ENCODE measurements around the gene KCNQ1.

The KCNQ1 gene

DNA sequence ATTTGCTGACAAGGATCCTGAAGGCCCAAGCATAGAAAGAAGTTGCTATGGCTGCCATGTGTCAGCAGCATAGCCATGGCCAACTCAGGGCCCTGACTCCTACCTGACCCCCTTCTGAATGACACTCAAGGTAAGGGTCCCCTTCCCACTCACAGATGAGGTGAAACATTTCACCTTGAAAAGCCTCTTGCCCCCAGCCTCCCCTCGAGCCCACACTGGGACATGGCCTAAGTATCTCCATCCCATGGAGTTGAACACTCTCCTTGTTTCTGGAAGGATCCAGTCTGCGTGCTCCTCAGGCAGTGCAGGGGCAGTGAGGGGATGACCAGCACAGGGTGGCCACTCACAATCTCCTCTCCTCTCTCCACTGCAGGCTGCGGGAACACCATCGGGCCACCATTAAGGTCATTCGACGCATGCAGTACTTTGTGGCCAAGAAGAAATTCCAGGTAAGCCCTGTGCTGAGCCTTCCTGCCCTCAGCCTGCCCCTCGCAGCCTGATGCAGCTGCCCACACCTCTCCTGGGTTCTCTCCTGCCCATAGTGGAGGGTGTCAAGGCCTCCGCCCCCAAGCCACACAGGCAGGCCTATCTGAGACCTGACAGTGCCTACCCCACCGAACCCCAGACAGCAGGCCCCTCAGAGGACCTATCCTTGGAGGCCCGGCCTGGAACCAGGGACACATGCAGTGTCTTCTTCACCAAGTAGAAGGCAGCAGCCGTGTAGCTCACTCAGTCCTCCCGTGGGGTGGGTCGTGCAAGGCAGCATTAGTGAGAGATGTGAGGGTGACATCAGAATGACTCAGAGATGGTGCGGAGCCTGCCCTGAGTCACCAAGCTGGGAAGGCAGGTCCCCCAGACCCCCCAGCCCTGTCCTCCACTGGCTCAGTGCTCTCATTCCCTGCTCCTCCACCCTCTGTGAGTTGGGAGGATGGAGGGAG is 323.9 kb downstream of the KCNQ1 start:
- H3K27me3 ChIP-seq (replicated peaks in 2 of 5; ENCODE audit: control insufficient read depth in 4 of 5, insufficient read depth in 5 of 5, low read length in 4 of 5): no peaks in the 10 kb centered on the region
- H3K9me3 ChIP-seq (ENCODE audit: control extremely low read depth in 1 of 5, control insufficient read depth in 4 of 5, insufficient read depth in 2 of 5, low read depth in 1 of 5, low read length in 4 of 5): peaks cover 0 to 2% (median 0%) of the 10 kb centered on the region in 5 experiments
- ChIA-PET CTCF (interaction anchor here (0.6 kb wide), 1 partner anchor 9 kb away, joined by 3 read pairs; no protein-coding TSS in a partner anchor), POLR2A (interaction anchor here (0.6 kb wide), 1 partner anchor 277 kb away, joined by 3 read pairs; no protein-coding TSS in a partner anchor)
- H3K4me1 ChIP-seq (ENCODE audit: control extremely low read depth in 1 of 4, control insufficient read depth in 4 of 4, insufficient read depth in 4 of 4, low read length in 3 of 4): peaks cover 0 to 12% (median 11%) of the 10 kb centered on the region in 4 experiments
- over 99% methylated on average over 13 of the region's 14 CpGs for WGBS (ENCODE audit: insufficient coverage)
- DNase-seq: no peak
- H3K27ac ChIP-seq (ENCODE audit: insufficient read depth in 1 of 2, low read depth in 1 of 2, low read length in 2 of 2, poor library complexity in 1 of 2, severe bottlenecking in 2 of 2): no peak overlapping the region
- H3K36me3 ChIP-seq (ENCODE audit: control insufficient read depth in 4 of 4, insufficient read depth in 4 of 4, low read length in 3 of 4): no peaks in the 10 kb centered on the region
- no peak overlapping the region for H3K4me3 ChIP-seq (ENCODE audit: control insufficient read depth in 1 of 7, extremely low read depth in 1 of 7, insufficient read depth in 4 of 7, low read depth in 2 of 7, low read length in 6 of 7)

DNA sequence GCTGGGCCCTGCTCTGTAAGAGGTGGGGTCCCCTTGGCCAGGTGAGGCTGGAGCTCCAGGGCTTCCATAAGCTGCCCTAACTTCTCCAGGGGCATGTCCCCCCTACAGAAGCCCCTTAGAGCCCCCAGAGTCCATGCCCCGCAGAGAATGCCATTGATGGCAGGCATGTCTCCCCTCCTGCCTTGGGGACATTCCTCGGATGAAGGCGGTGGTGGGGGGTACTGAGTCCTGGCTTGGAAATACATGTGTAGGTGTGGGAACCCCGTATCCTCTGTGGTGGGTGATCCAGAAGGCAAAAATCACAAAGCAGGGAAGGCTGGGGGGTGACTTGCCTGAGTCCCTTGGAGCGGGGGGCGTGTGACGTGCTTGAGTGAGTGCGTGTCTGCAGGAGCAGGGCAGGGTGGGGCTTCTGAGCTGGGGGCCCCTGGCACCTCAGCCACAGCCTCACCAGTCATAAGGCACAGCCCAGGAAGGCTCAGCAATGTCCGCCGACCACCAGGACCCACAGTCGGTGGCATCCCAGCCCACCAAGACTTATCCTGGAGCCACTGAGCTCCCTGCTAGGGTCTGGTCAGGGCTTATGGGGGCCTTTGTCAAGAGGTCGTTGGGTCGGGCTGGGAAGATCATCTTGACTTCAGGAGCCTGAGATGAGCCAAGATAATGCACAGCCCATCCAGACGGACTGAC is 324.7 kb downstream of the KCNQ1 start:
- WGBS (ENCODE audit: insufficient coverage): 97% methylated on average over 14 of the region's 14 CpGs
- Histone ChIP-seq H3K27ac (ENCODE audit: insufficient read depth in 1 of 2, low read depth in 1 of 2, low read length in 2 of 2, poor library complexity in 1 of 2, severe bottlenecking in 2 of 2) (no peak overlapping the region), H3K27me3 (replicated peaks in 2 of 5; ENCODE audit: control insufficient read depth in 4 of 5, insufficient read depth in 5 of 5, low read length in 4 of 5) (no peaks in the 10 kb centered on the region), H3K9me3 (ENCODE audit: control extremely low read depth in 1 of 5, control insufficient read depth in 4 of 5, insufficient read depth in 2 of 5, low read depth in 1 of 5, low read length in 4 of 5) (peaks cover 0 to 2% (median 0%) of the 10 kb centered on the region in 5 experiments), H3K4me3 (ENCODE audit: control insufficient read depth in 1 of 7, extremely low read depth in 1 of 7, insufficient read depth in 4 of 7, low read depth in 2 of 7, low read length in 6 of 7) (no peak overlapping the region), H3K36me3 (ENCODE audit: control insufficient read depth in 4 of 4, insufficient read depth in 4 of 4, low read length in 3 of 4) (no peaks in the 10 kb centered on the region), H3K4me1 (ENCODE audit: control extremely low read depth in 1 of 4, control insufficient read depth in 4 of 4, insufficient read depth in 4 of 4, low read length in 3 of 4) (peaks cover 0 to 14% (median 12%) of the 10 kb centered on the region in 4 experiments)
- no peak for DNase-seq
- ChIA-PET POLR2A (no interaction called here), CTCF (interaction anchor here (0.6 to 1.2 kb wide), 2 partner anchors 8 to 117 kb away, joined by 3 to 4 read pairs; no protein-coding TSS in a partner anchor)

- H3K36me3 ChIP-seq (ENCODE audit: control insufficient read depth in 4 of 4, insufficient read depth in 4 of 4, low read length in 3 of 4): no peaks in the 10 kb centered on the region
- peaks cover 0 to 2% (median 0%) of the 10 kb centered on the region in 5 experiments for H3K9me3 ChIP-seq (ENCODE audit: control extremely low read depth in 1 of 5, control insufficient read depth in 4 of 5, insufficient read depth in 2 of 5, low read depth in 1 of 5, low read length in 4 of 5)
- no peak overlapping the region for H3K27ac ChIP-seq (ENCODE audit: insufficient read depth in 1 of 2, low read depth in 1 of 2, low read length in 2 of 2, poor library complexity in 1 of 2, severe bottlenecking in 2 of 2)
- CTCF ChIA-PET: interaction anchor here (1.2 kb wide), 1 partner anchor 116 kb away, joined by 4 read pairs; no protein-coding TSS in a partner anchor
- H3K27me3 ChIP-seq (replicated peaks in 2 of 5; ENCODE audit: control insufficient read depth in 4 of 5, insufficient read depth in 5 of 5, low read length in 4 of 5): no peaks in the 10 kb centered on the region
- WGBS (ENCODE audit: insufficient coverage): 94% methylated on average over 9 of the region's 13 CpGs
- H3K4me3 ChIP-seq (ENCODE audit: control insufficient read depth in 1 of 7, extremely low read depth in 1 of 7, insufficient read depth in 4 of 7, low read depth in 2 of 7, low read length in 6 of 7): no peak overlapping the region
- no peak for DNase-seq
- POLR2A ChIA-PET: no interaction called here
- peaks cover 0 to 20% (median 18%) of the 10 kb centered on the region in 4 experiments for H3K4me1 ChIP-seq (ENCODE audit: control extremely low read depth in 1 of 4, control insufficient read depth in 4 of 4, insufficient read depth in 4 of 4, low read length in 3 of 4)
Measured at GRCh38 chr11:2770096-2770751, 325.4 kb downstream of the KCNQ1 start.

- no peak overlapping the region for H3K4me3 ChIP-seq (ENCODE audit: control insufficient read depth in 1 of 7, extremely low read depth in 1 of 7, insufficient read depth in 4 of 7, low read depth in 2 of 7, low read length in 6 of 7)
- no peaks in the 10 kb centered on the region for H3K36me3 ChIP-seq (ENCODE audit: control insufficient read depth in 4 of 4, insufficient read depth in 4 of 4, low read length in 3 of 4)
- no peaks in the 10 kb centered on the region for H3K27me3 ChIP-seq (replicated peaks in 2 of 5; ENCODE audit: control insufficient read depth in 4 of 5, insufficient read depth in 5 of 5, low read length in 4 of 5)
- WGBS (ENCODE audit: insufficient coverage): 98% methylated on average over 9 of the region's 9 CpGs
- DNase-seq: no peak
- no peak overlapping the region for H3K27ac ChIP-seq (ENCODE audit: insufficient read depth in 1 of 2, low read depth in 1 of 2, low read length in 2 of 2, poor library complexity in 1 of 2, severe bottlenecking in 2 of 2)
- peaks cover 0 to 2% (median 0%) of the 10 kb centered on the region in 5 experiments for H3K9me3 ChIP-seq (ENCODE audit: control extremely low read depth in 1 of 5, control insufficient read depth in 4 of 5, insufficient read depth in 2 of 5, low read depth in 1 of 5, low read length in 4 of 5)
- ChIA-PET POLR2A (no interaction called here), CTCF (interaction anchor here (1.2 to 1.3 kb wide), 2 partner anchors 115 to 235 kb away, joined by 3 to 4 read pairs; no protein-coding TSS in a partner anchor)
- H3K4me1 ChIP-seq (ENCODE audit: control extremely low read depth in 1 of 4, control insufficient read depth in 4 of 4, insufficient read depth in 4 of 4, low read length in 3 of 4): peaks cover 0 to 26% (median 24%) of the 10 kb centered on the region in 4 experiments
Measured at GRCh38 chr11:2770761-2771301, 326.0 kb downstream of the KCNQ1 start.

DNA sequence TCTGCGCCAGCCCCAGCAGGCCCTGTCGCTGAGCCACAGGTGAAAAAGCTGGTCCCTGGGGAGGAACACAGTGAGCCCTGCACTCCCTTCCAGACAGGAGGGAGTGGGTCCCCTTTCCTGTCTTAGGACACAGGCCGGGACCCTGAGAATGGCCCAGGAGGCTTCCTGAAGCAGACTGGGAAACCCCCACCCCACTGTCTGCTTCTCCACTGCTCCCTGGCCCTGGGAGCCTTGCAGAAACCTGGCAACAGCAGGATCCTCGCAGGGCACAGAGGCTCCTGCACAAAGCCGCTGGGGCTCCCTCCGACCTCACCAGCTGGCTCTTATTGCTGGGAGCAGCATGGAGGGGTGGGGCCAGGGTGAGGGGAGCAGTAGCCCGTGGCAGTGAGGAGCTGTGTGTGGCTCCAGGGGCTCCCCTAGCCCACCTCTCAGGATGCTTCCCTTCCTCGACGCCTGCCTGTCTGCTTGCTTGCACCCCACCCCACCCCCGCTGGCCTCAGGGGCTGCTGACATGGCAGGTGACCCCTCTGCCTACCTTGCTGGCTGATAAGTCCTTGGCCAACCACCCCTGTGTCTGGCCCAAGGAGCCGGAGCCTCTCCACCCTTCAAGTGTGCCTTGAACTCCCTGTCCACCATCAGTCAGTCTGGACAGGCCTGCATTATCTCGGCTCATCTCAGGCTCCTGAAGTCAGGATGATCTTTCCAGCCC is 327.1 kb downstream of the KCNQ1 start:
- no peak overlapping the region for H3K27ac ChIP-seq (ENCODE audit: insufficient read depth in 1 of 2, low read depth in 1 of 2, low read length in 2 of 2, poor library complexity in 1 of 2, severe bottlenecking in 2 of 2)
- 92% methylated on average over 12 of the region's 12 CpGs for WGBS (ENCODE audit: insufficient coverage)
- H3K36me3 ChIP-seq (ENCODE audit: control insufficient read depth in 4 of 4, insufficient read depth in 4 of 4, low read length in 3 of 4): no peaks in the 10 kb centered on the region
- H3K27me3 ChIP-seq (replicated peaks in 2 of 5; ENCODE audit: control insufficient read depth in 4 of 5, insufficient read depth in 5 of 5, low read length in 4 of 5): no peaks in the 10 kb centered on the region
- ChIA-PET CTCF (interaction anchor here (1.1 to 1.3 kb wide), 2 partner anchors 9 to 236 kb away, joined by 3 read pairs; no protein-coding TSS in a partner anchor), POLR2A (no interaction called here)
- H3K4me1 ChIP-seq (ENCODE audit: control extremely low read depth in 1 of 4, control insufficient read depth in 4 of 4, insufficient read depth in 4 of 4, low read length in 3 of 4): peaks cover 0 to 35% (median 32%) of the 10 kb centered on the region in 4 experiments
- DNase-seq: no peak
- no peak overlapping the region for H3K4me3 ChIP-seq (ENCODE audit: control insufficient read depth in 1 of 7, extremely low read depth in 1 of 7, insufficient read depth in 4 of 7, low read depth in 2 of 7, low read length in 6 of 7)
- H3K9me3 ChIP-seq (ENCODE audit: control extremely low read depth in 1 of 5, control insufficient read depth in 4 of 5, insufficient read depth in 2 of 5, low read depth in 1 of 5, low read length in 4 of 5): no peaks in the 10 kb centered on the region

DNA sequence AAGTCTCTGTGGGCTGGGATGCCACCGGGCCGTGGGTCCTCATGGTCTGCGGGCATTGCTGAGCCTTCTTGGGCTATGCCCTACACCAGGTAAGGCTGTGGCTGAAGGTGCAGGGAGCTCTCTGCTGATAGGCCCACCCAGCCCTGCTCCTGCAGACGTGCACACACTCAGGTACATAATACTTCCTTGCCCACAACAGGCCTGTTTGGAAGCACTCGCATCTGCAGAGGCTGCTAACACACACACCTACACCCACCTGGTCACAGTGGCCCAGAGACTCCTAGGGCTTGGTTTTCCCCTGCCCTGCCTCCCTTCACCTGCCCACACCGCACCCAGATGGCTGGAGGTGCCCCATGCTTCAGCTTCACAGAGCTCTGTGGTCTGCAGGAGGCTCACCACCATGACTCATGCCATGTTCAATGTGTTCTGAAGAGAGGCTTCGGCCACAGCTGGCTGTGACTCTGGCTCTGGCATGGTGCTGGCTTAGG is 327.8 kb downstream of the KCNQ1 start:
- Histone ChIP-seq H3K9me3 (ENCODE audit: control extremely low read depth in 1 of 5, control insufficient read depth in 4 of 5, insufficient read depth in 2 of 5, low read depth in 1 of 5, low read length in 4 of 5) (no peaks in the 10 kb centered on the region), H3K36me3 (ENCODE audit: control insufficient read depth in 4 of 4, insufficient read depth in 4 of 4, low read length in 3 of 4) (no peaks in the 10 kb centered on the region), H3K27me3 (replicated peaks in 2 of 5; ENCODE audit: control insufficient read depth in 4 of 5, insufficient read depth in 5 of 5, low read length in 4 of 5) (no peaks in the 10 kb centered on the region), H3K4me3 (ENCODE audit: control insufficient read depth in 1 of 7, extremely low read depth in 1 of 7, insufficient read depth in 4 of 7, low read depth in 2 of 7, low read length in 6 of 7) (no peak overlapping the region), H3K27ac (ENCODE audit: insufficient read depth in 1 of 2, low read depth in 1 of 2, low read length in 2 of 2, poor library complexity in 1 of 2, severe bottlenecking in 2 of 2) (no peak overlapping the region), H3K4me1 (ENCODE audit: control extremely low read depth in 1 of 4, control insufficient read depth in 4 of 4, insufficient read depth in 4 of 4, low read length in 3 of 4) (peaks cover 0 to 42% (median 37%) of the 10 kb centered on the region in 4 experiments)
- 85% methylated on average over 6 of the region's 7 CpGs for WGBS (ENCODE audit: insufficient coverage)
- POLR2A ChIA-PET: no interaction called here
- CTCF ChIA-PET: interaction anchor here (1.1 kb wide), 1 partner anchor 9 kb away, joined by 3 read pairs; no protein-coding TSS in a partner anchor
- DNase-seq: peak; percentile 59 to 95 (median 95)

Measured in common myeloid progenitor, CD34-positive (primary cell).